Endothelial cell of umbilical vein (primary cell): ENCODE data around the gene COQ8B. TPM values are rescaled to one million over a fixed set of nuclear protein-coding genes. Genes with fewer than 3 reads are reported as not detected.

Source experiments
- BruUV-seq: library from RNA; stranded (reverse); fragments of 400-500 nt; replicated peaks from 2 replicates; lab custom pipeline; 2021; lab: Mats Ljungman, UMichigan
- CTCF ChIA-PET: fragments of 300-600, 350-600 bp; sonication (Branson Sonifier 250); formaldehyde crosslinking; loops from one replicate; lab custom pipeline; 2021; ENCODE audit warnings: antibody characterized with exemption, inconsistent platforms; lab: Charles Lee
- POLR2A ChIA-PET: fragments of 300-600, 350-600 bp; sonication (Branson Sonifier 250); formaldehyde crosslinking; loops from one replicate; lab custom pipeline; 2021; ENCODE audit warnings: antibody characterized with exemption, inconsistent platforms; lab: Charles Lee
- DNase-seq: peaks from one replicate; pipeline ENCODE4 v3.0.0-alpha.2; 2011; ENCODE audit warnings: low read depth, low spot score
- FAIRE-seq: peaks from 2 replicates; lab custom pipeline; 2011; peaks lifted over from hg19 to GRCh38; lab: Jason Lieb, UNC
- H2AFZ ChIP-seq: 2 replicates; pipeline ENCODE4 v1.6.0; 2012; ENCODE audit warnings: low read depth, low read length, control low read depth, inconsistent platforms
- H3K27ac ChIP-seq: 2 replicates; pipeline ENCODE4 v1.5.1; 2011; ENCODE audit warnings: low read depth, mild to moderate bottlenecking, control low read depth, low read length, moderate library complexity; ENCODE audit not compliant: insufficient read depth
- H3K27me3 ChIP-seq, 2 experiments: 2 replicates each; pipeline versions ENCODE4 v1.6.0 to v1.6.1; 2011; ENCODE audit warnings: low read length in 2 of 2, mixed read lengths in 1 of 2; ENCODE audit not compliant: control insufficient read depth in 2 of 2, insufficient read depth in 2 of 2
- H3K36me3 ChIP-seq, 2 experiments: 2 replicates in 1 of 2; 3 replicates in 1 of 2; pipeline ENCODE4 v1.5.1; 2011; ENCODE audit warnings: low read length in 2 of 2, mild to moderate bottlenecking in 1 of 2, moderate library complexity in 1 of 2; ENCODE audit not compliant: control insufficient read depth in 2 of 2, insufficient read depth in 2 of 2; ENCODE audit errors: extremely low read depth in 1 of 2
- H3K4me1 ChIP-seq: 3 replicates; pipeline ENCODE4 v1.5.1; 2011; ENCODE audit warnings: mild to moderate bottlenecking, low read length; ENCODE audit not compliant: control insufficient read depth, insufficient read depth; ENCODE audit errors: extremely low read depth
- H3K4me2 ChIP-seq: 2 replicates; pipeline ENCODE4 v1.6.1; 2011; ENCODE audit warnings: low read length, control low read depth, mixed read lengths; ENCODE audit not compliant: insufficient read depth
- H3K4me3 ChIP-seq, 3 experiments: fragments of 200-600 bp in 1 of 3; sonication (generic), shearing (Covaris generic) in 1 of 3; replicated peaks in 1 of 3; 2 replicates each; pipeline ENCODE4 v1.5.1; 2011 to 2016; ENCODE audit warnings: control low read depth in 3 of 3, low read length in 3 of 3, mild to moderate bottlenecking in 2 of 3, inconsistent platforms in 1 of 3, low read depth in 1 of 3, moderate library complexity in 1 of 3; ENCODE audit not compliant: insufficient read depth in 1 of 3
- H3K79me2 ChIP-seq: 2 replicates; pipeline ENCODE4 v1.6.0; 2012; ENCODE audit warnings: low read length, inconsistent platforms; ENCODE audit not compliant: control insufficient read depth, insufficient read depth
- H3K9ac ChIP-seq: replicated peaks from 2 replicates; pipeline ENCODE3; 2011; ENCODE audit warnings: low read length, control low read depth; ENCODE audit not compliant: insufficient read depth; ENCODE audit errors: extremely low read depth
- H3K9me1 ChIP-seq: replicated peaks from 3 replicates; pipeline ENCODE4 v1.6.0; 2011; ENCODE audit warnings: mild to moderate bottlenecking, low read length; ENCODE audit not compliant: control insufficient read depth, insufficient read depth; ENCODE audit errors: extremely low read depth
- H3K9me3 ChIP-seq: replicated peaks from 2 replicates; pipeline ENCODE4 v1.5.1; 2012; ENCODE audit warnings: low read length, inconsistent platforms; ENCODE audit not compliant: control insufficient read depth, insufficient read depth
- H4K20me1 ChIP-seq: replicated peaks from 2 replicates; pipeline ENCODE3; 2011; ENCODE audit warnings: mild to moderate bottlenecking, low read length; ENCODE audit not compliant: control insufficient read depth, insufficient read depth; ENCODE audit errors: extremely low read depth
- CTCF ChIP-seq, 2 donors: IDR thresholded peaks; 1 replicate in 1 of 2; 2 replicates in 1 of 2; pipeline ENCODE4 v1.5.1; 2011; ENCODE audit warnings: low read length in 2 of 2, mild to moderate bottlenecking in 2 of 2, moderate library complexity in 2 of 2, control low read depth in 1 of 2, inconsistent platforms in 1 of 2, low read depth in 1 of 2; ENCODE audit not compliant: insufficient read depth in 1 of 2; ENCODE audit errors: extremely low read depth in 1 of 2
- EZH2 ChIP-seq: IDR thresholded peaks from 2 replicates; pipeline ENCODE4 v1.6.1; 2012; ENCODE audit warnings: borderline replicate concordance, low read depth, mild to moderate bottlenecking, moderate library complexity, low read length, inconsistent platforms; ENCODE audit not compliant: severe bottlenecking
- FOS ChIP-seq: IDR thresholded peaks from 2 replicates; pipeline ENCODE4 v1.6.1; 2011; ENCODE audit warnings: mild to moderate bottlenecking, low read length, moderate library complexity, borderline replicate concordance; ENCODE audit not compliant: insufficient read depth
- GATA2 ChIP-seq: IDR thresholded peaks from 2 replicates; pipeline ENCODE4 v1.7.0; 2011; ENCODE audit warnings: low read depth, mild to moderate bottlenecking, moderate library complexity, mixed read lengths, low read length; ENCODE audit not compliant: insufficient read length, insufficient read depth
- JUN ChIP-seq: IDR thresholded peaks from 2 replicates; pipeline ENCODE4 v1.6.1; 2011; ENCODE audit warnings: borderline replicate concordance, low read depth; ENCODE audit not compliant: insufficient read length, insufficient read depth
- MAX ChIP-seq: IDR thresholded peaks from 2 replicates; pipeline ENCODE4 v1.6.1; 2011; ENCODE audit not compliant: insufficient read depth, insufficient read length
- MYC ChIP-seq: IDR thresholded peaks from one replicate; pipeline ENCODE4 v1.6.1; 2011; ENCODE audit warnings: mild to moderate bottlenecking, low read depth, low read length
- POLR2A ChIP-seq: IDR thresholded peaks from 2 replicates; pipeline ENCODE4 v1.6.1; 2012; ENCODE audit warnings: low read depth, mild to moderate bottlenecking, control low read depth, low read length
- POLR2AphosphoS5 ChIP-seq: IDR thresholded peaks from 2 replicates; pipeline ENCODE4 v1.6.1; 2012; ENCODE audit warnings: low read depth, mild to moderate bottlenecking, control low read depth, low read length, moderate library complexity; ENCODE audit not compliant: insufficient read depth
- dilution Hi-C: fragments of 300-500 bp; cut with MboI; formaldehyde crosslinking; loops from one replicate; pipeline ENCODE4 v1.15.0; 2019; ENCODE audit warnings: low sequenced_read_pairs; ENCODE audit not compliant: extremely low pct_ligation_motif_present
- intact Hi-C: fragments of 100-400 bp; cut with micrococcal nuclease; formaldehyde crosslinking; loops from one replicate; pipeline ENCODE4 v1.10.0; 2022
- polyA plus RNA-seq, 4 experiments: library from polyadenylated mRNA; depleted of rRNA in 3 of 4; stranded (reverse) in 3 of 4; unstranded in 1 of 4; fragments of >200 nt; gene quantifications; 2 replicates each; pipeline versions ENCODE4 v1.2.1 to v1.2.3, GENCODE V29; 2011 to 2012; ENCODE audit warnings: missing spikeins in 1 of 4
- total RNA-seq: library from RNA; stranded (reverse); gene quantifications from 2 replicates; pipeline ENCODE4 v1.2.3, GENCODE V29; 2021

Gene COQ8B
- total and polyA plus RNA-seq, 2 donors (not counting 3 experiments of a cell fraction or from before 2014, with no cell fraction given) = 16.2 to 19.2 TPM

GRCh38 chr19:40736661-40737060 lies 20.0 kb upstream of the COQ8B start:
- TF ChIP-seq POLR2A (no peak), EZH2 (no peak), JUN (no peak), MYC (no peak), FOS (no peak), MAX (no peak), CTCF (IDR thresholded peaks at IDR 0.05; ENCODE audit: extremely low read depth in 1 of 2, insufficient read depth in 1 of 2, low read depth in 1 of 2, low read length in 2 of 2) (no peak), POLR2AphosphoS5 (no peak), GATA2 (no peak)
- BruUV-seq = no TSS peak
- Histone ChIP-seq H3K4me2 (no peak overlapping the region), H3K27ac (no peak overlapping the region), H3K9ac (no peak overlapping the region), H2AFZ (no peak overlapping the region), H3K27me3 (no peaks in the 10 kb centered on the region), H3K9me3 (no peaks in the 10 kb centered on the region), H3K79me2 (no peaks in the 10 kb centered on the region), H3K4me1 (no peaks in the 10 kb centered on the region), H3K36me3 (peaks cover 11 to 34% of the 10 kb centered on the region in 2 experiments), H4K20me1 (no peaks in the 10 kb centered on the region), H3K9me1 (no peaks in the 10 kb centered on the region), H3K4me3 (no peak overlapping the region)
- intact Hi-C loops = no loop called here
- POLR2A ChIA-PET = no interaction called here
- dilution Hi-C loops = no loop called here
- FAIRE-seq = no peak
- CTCF ChIA-PET = no interaction called here
- no peak for DNase-seq
